GM19397 (cell line): ENCODE results near the gene OPRPN.

Experiments used
- ATAC-seq: cut with Tn5 transposase; IDR thresholded peaks from one replicate; pipeline ENCODE4 v1.9.1; 2021; ENCODE audit warnings: mild to moderate bottlenecking, moderate library complexity; ENCODE audit not compliant: unreplicated experiment

The OPRPN gene, protein sequence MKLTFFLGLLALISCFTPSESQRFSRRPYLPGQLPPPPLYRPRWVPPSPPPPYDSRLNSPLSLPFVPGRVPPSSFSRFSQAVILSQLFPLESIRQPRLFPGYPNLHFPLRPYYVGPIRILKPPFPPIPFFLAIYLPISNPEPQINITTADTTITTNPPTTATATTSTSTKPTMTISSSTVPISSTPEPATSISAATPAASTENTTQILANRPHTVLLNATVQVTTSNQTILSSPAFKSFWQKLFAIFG

DNA sequence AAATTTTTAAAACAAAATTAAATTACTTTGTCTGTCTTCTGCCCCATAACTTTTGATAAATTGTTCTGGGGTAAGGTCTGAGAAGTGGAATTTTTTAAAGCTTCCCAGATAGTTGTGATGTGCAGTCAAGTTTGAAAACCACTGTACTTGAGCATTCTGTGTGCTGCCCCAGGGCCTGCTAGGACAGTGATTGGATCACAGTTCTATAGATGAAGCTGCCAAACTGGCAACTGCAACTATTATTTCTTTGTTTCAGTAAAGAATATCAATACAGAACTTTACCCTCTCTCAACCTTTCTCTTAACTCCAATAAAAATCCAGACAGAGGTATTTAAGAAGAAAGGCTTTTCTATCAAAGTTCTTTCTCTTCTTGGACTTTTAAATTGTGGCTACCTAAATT, at the start of gene OPRPN:
Gene OPRPN (plus strand): TSS at position 361 of the 400 bp plus-strand sequence. CDS start 1,346 bp downstream, outside the sequence.
- no peak for ATAC-seq

DNA sequence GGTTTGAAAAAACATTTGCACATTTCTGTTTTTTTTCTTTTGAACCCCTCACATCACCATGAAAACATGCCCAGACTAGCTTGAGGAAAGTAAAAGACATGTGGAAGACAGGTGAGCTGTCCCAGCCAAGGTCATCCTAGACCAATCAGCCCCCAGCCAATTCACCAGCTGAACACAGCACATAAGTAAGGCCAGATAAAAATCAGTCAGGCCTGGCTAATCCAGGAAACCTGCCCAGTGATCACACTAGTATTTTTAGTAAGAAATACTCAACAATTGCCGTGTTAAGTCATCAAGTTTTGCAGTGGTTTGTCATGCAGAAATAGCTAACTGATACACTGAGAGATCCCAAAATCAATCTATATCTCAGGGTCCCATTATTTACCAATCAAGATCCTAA, 41.6 kb upstream of the OPRPN start:
- ATAC-seq, result no peak

DNA sequence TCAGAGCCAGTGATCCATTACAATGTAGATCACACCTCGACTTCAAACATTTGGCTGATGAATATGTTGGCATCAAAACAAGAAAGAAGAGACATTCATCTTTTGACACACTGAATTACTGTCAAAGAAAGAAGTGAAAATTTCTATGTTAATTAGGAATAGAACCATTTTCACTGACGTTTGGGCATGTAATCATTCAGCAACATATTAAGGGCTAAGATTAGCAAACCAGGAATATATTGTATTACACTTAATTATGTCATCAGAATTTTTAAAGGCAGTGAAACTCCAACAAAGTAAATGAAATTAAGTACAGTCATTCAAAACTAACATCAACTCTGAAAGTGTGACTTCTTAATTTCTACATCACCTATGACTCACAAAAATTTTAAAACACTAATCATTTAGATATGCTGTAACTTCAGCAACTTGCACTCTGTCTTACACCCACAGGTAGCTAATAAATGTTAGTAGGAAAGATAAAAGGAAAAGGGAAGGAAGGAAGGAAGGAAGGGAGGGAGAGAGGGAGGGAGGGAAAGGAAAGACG, 38.6 kb upstream of the OPRPN start:
- ATAC-seq, result no peak

DNA sequence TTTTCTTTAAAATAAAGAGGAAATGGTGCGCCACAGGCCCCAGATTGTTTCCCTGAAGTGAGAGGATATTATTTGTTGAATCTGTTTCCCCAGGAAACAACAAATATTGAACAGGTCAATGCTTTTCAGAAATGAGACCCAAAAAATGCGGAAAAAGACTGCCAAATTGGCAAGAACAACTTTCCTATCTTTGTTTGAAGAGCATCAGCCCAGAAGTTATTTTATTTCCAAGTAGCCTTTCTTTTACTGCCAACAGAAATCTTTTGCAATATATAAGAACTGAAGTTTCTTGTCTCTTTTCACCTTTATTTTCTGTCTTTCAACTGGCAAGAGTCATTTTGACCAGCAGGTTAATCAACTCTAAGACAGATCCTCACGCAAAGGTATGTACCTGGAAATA, 37.3 kb upstream of the OPRPN start, which contains the start of gene SMR3A:
Gene SMR3A (plus strand): TSS at position 301 of the 400 bp plus-strand sequence. CDS start 1,356 bp downstream, outside the sequence.
- ATAC-seq, result no peak

DNA sequence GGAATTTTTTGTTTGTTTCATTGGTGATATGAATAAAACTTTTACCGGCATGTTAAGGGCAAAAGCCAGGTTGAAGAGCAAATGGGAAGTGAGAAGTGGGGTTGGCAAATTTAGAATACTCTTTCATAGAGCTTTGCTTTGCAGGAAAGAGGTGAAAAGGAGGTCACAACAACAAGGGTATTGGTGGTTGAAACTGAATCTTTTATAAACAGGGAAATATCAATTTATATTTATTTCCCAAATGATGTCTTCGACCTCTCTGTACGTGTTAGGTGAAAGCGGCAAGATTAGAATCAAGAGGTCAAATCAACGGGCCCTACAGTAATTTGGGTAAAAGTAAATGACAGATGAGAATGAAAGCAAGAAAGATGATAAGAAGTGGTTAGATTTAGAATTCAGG, 33.7 kb upstream of the OPRPN start:
- ATAC-seq, result no peak

DNA sequence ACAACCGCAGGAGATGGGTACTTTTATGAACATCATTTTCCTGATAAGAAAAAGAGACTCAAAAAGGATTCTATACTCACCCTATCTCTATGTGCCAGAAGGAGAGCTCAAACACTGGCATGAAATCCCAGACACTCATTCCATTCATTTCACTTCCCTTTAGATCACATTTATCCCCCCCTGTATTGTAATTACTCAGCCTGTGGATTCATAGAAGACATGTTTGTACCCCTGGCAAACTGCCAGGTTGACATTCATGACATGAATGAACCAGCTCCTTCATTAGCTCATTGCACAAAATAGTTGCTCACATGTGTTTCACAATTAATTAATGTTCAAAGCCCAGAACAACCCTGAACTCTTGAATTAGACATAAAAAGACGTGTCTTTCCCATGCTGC, 32.3 kb upstream of the OPRPN start:
- no peak for ATAC-seq

DNA sequence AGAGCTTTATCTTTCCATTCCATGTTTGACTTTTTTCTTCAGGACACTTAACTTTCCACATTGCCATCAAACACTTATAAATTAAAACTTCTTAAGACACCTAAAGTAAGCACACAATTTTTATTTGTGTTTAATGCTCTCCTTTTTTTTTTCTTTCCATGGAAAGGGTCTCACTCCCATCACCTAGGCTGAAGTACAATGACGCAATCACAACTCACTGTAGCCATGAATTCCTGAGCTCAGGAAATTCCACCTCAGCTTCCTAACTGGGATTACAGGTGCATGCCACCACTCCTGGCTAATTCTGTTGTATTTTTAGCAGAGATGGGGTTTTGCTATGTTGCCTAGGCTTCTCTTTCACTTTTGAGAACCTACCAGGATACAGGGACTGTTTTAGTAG, 29.9 kb upstream of the OPRPN start:
- no peak for ATAC-seq

DNA sequence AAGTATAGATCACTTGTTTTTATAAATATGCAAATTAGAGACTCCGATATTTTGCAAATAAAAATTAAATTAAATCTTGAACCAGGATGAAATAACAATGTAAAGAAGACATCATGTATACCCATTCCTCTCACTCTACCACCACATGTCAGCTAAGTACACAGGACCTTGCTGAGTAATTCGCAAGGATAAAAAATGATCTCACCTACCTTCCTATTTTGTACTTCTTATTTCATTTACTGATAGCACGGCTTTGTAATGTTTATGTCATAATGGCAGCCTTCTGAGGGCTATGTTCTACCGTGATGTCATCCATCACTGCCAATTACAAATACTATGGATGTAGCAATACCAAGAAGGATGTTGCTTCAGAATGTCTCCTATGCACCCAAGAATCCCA, 25.8 kb upstream of the OPRPN start:
- no peak for ATAC-seq

DNA sequence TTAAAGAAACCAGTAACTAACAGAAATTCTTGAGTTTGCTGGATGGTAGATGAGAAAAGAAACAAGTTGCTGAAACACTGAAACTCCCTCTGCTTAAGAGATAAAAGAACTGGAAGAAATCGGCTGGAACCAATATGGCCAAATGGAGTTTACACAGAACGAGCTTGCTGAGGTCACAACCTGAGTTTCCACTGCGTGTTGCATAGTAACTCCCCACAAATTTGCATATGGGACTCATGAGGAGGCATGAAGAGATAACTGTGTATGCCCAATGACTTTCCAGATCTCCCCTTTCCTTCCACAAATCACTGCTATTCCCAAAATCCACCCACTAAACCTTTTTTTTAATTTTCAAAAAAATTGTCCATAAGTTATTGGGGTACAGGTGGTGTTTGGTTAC, 25.0 kb upstream of the OPRPN start:
- ATAC-seq, result no peak

DNA sequence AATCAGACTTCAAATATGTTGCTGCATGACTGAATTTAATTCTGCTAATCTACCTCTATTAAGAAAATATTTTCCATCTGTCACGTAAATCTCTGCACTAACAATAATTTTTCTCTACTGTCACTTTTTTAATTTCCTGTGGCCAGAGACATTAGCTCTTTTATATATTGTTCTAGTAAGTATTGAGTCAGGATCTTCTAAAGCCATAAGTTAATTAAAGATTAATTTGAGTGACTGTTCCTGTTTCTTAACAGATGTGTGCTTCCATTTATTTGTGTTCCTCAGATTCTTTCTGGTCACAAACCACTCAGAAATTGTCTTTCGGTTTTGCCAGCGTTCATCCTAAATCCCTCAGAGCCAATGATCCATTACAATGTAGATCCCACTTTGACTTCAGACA, 17.2 kb upstream of the OPRPN start:
- ATAC-seq, result no peak

DNA sequence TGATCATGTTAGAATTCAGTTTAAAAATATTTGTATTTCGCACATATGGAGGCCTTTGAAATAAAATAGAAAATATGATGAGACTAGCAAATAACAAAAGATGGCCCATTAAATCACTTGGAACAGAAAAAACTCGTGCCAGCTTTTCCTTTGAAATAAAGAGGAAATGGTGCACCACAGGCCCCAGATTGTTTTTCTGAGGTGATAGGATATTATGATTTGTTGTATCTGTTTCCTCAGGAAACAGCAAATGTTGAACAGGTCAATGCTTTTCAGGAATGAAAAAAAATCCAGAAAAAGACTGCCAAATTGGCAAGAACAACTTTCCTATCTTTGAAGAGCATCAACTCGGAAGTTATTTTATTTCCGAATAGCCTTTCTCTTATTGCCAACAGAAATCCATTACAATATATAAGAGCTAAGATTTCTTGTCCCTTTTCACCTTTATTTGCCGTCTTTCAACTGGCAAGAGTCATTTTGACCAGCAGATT, 15.0 kb upstream of the OPRPN start, which contains the start of gene SMR3B:
Gene SMR3B (plus strand): TSS at position 441 of the 491 bp plus-strand sequence. CDS start 1,380 bp downstream, outside the sequence.
- ATAC-seq, result no peak

DNA sequence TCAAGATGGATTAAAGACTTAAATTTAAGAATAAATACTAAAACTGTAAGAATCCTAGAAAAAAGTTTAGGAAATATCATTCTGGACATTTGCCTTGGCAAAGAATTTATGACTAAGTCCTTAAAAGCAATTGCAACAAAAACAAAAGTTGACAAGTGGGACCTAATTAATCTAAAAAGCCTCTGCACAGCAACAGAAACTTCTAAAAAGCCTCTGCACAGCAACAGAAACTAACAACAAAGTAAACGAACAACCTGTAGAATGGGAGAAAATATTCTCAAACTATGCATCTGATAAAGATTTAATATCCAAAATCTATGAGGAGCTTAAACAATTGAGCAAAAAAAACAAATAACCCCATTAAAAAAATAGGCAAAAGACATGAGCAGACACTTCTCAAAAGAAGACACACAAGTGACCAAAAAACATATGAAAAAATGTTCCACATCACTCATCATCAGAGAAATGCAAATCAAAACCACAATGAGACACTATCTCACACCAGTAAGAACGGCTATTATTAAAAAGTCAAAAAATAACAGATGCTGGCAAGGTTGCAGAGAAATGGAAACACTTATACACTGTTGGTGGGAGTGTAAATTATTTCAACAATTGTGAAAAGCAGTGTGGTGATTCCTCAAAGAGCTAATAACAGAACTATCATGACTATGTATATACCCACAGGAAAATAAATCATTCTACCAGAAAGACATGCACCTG, 5.5 kb upstream of the OPRPN start:
- ATAC-seq, result peak; percentile 70

DNA sequence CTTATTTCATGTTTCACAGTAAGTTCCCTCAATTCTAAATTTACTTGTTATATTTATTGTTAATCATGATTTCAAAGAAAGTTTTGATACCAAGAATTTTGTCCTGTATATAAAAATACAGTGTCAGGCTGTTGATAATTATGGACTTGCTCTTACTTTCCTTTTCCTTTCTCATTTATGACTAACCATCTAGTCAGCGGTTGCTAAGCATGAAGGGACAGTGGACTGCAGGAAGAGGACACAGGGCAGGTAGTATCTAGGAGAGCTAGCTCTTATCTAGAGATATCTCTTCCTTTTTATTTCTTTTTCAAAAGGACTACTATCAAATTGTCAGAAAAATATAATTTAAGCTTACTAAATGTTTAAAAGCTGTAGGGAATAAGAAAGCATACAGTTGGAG, 1.6 kb downstream of the OPRPN start:
- ATAC-seq, result no peak

DNA sequence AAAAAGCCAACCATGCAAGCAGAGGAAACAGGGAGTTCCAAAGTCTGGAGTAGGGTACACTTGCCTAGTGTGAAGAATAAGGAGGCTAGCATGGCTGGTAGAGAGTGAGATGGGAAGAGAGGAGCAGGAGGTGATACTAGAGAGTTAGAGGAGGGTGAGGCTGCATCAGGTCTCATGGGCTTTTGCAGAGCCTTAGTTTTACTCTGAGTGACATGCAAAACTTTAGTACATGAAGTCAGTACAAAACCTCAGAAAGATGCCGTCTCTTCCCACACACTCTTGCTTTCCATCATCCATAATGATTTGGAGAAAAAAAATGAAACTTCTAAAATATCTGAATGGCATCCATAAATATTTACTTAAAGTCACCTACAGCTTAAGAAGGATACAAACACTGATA, 5.0 kb downstream of the OPRPN start:
- no peak for ATAC-seq

DNA sequence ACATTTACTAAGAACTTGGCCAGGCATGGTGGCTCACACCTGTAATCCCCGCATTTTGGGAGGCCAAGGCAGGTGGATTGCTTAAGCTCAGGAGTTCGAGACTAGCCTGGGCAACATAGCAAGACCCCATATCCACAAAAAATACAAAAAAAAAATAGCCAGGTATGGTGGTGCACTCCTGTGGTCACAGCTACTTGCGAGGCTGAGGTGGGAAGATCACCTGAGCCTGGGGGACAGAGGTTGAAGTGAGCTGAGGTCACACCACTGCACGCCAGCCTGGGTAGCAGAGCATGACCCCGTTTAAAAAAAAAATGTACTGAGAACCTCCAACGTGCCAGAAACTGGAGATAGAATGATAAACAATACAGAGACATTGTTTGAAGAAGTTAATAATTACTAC, 8.0 kb downstream of the OPRPN start:
- ATAC-seq, result no peak

DNA sequence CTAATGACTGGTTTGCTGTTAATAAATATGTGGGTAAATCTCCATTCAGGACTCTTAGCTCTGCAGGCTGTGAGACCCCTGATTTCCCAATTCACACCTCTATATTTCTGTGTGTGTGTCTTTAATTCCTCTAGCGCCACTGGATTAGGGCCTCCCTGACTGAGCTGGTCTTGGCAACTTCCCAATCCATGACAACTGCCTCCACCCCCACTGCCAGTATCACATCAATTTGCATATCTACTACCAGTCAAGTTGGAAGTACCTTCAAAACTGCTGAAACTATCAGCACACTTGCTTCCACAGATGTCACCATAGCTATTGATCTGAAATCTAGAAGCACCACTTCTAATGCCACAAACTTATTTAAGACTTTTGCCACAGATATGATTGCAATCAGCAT, 27.6 kb downstream of the OPRPN start:
- no peak for ATAC-seq

DNA sequence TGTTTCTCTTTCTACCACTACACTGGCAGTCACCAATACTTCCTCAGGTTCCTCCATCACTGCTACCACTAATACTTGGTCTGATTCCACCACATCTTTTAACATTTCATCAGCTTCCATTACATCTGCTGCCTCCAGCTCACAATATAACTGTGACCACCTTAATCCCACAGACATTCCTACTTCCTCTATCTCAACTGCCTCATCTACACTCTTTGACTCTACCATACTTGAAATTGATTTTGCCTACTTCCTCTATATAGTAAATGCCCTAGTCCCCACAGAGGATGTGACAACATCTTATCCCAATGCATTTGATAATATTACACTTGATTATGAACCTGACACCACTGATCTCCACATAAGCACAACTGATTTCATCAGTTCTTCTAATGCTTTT, 29.0 kb downstream of the OPRPN start:
- no peak for ATAC-seq

DNA sequence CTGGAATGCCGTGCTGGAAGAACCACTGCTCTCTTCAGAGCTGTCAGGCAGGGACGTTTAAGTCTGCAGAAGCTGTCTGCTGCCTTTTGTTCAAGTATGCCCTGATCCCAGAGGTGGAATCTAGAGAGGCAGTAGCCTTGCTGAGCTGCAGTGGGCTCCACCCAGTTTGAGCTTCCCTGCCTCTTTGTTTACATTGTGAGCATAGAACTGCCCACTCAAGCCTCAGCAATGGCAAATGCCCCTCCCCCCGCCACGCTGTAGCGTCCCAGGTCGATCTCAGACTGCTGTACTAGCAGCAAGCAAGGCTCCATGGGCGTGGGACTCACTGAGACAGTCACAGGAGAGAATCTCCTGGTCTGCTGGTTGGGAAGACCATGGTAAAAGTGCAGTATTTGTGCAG, 39.5 kb downstream of the OPRPN start:
- no peak for ATAC-seq

DNA sequence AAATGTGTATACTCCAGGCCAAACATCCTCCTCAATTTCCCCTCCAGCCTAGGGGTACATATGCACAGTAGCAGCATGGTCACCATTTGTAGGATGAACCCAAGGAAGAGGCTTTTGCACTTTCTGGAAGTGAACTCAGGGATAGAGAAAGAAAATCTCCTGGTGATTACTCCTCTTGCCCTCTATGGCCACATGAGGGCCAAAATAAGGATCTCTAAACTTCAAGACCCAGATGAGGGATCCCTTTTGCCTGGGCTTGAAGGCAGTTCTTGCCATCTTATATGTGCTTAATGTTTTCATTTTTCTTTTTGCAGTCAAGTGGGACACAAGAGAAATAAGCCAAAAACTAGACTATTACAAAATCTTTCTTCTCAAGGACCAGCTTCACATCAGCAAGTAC, 44.7 kb downstream of the OPRPN start:
- ATAC-seq, result no peak

DNA sequence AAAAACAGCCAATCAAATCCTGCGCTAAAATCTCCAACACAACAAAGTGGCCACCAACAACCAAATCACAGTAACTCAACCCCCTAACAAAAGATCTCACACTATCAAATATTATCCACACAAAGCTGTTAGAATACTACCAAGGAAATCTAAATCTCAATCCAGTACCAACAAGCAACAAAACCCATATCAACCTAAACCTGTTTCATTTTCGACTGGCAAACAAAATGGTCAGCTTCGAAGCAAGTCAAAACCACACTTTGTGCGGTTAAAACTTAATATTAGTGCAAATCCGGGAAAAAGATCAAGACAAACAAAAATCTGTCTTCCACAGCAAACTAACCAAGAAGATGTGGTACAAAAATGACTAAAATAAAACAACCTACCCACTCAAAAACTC, 45.6 kb downstream of the OPRPN start:
- ATAC-seq, result no peak

DNA sequence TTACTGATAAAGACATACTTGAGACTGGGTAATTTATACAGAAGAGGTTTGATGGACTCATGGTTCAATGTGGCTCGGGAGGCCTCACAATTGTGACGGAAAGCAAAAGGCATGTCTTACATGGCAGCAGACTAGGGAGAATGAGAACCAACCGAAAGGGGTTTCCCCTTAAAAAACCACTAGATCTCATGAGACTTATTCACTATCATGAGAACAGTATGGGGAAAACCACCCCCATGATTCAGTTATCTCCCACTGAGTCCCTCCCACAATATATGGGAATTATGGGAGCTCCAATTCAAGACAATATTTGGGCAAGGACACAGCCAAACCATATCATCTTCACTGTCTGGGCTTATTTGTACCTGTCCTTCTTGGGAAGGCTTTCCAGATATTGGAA, 51.5 kb downstream of the OPRPN start:
- ATAC-seq, result no peak

DNA sequence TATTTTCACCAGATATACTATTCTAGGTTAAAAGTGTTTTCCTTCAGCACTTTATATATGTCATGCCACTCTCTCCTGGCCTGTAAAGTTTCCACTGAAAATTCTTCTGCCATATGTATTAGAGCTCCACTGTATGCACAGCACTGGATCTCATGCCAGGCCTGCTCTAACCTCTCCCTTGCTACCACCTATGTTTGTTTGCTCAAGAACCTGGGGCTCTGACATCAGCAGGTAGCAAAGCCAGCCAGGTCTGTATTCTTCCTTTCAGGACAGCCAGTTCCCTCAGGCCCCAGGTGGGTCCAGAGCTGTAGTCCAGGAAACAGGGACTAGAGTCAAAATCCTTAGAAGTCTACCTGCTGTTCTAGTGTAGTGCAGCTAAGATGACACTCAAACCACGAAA, 55.2 kb downstream of the OPRPN start:
- ATAC-seq, result no peak
